Right atrium auricular region (tissue), 2 donors: ENCODE results near the gene OTOGL. TPM values are rescaled to one million over a fixed set of nuclear protein-coding genes. Genes with fewer than 3 reads are reported as not detected.
"Not testable (repeated sequence)": the region's sequence is repeated elsewhere in the genome, so short reads cannot be mapped to it uniquely, and the experiment has no call there.

Experiments used
- DNase-seq: peaks from one replicate; pipeline ENCODE4 v3.0.0-alpha.2; 2019; ENCODE audit warnings: low spot score
- H3K27ac ChIP-seq, 2 donors: fragments of 200-600 bp; sonication (generic); 1 replicate in 1 of 2; 2 replicates in 1 of 2; pipeline ENCODE4 v1.5.1; 2016 to 2019
- H3K27me3 ChIP-seq, 2 donors: fragments of 200-600 bp; sonication (generic); one replicate each; pipeline versions ENCODE4 v1.5.1 to v1.6.0; 2017 to 2019
- H3K36me3 ChIP-seq: fragments of 200-600 bp; sonication (generic); one replicate; pipeline ENCODE4 v1.5.1; 2016
- H3K4me1 ChIP-seq, 2 donors: fragments of 200-600 bp; sonication (generic); one replicate each; pipeline versions ENCODE4 v1.5.1 to v1.6.0; 2017 to 2019
- H3K4me3 ChIP-seq, 2 donors: fragments of 200-600 bp; sonication (generic); 1 replicate in 1 of 2; 2 replicates in 1 of 2; pipeline ENCODE4 v1.5.1; 2017 to 2019; ENCODE audit warnings: mild to moderate bottlenecking in 1 of 2, moderate library complexity in 1 of 2
- H3K9me3 ChIP-seq, 2 donors: fragments of 200-600 bp; sonication (generic); one replicate each; pipeline ENCODE4 v1.5.1; 2019
- CTCF ChIP-seq, 2 donors: fragments of 200-600 bp; sonication (generic); IDR thresholded peaks; one replicate each; pipeline ENCODE4 v1.5.1; 2019; ENCODE audit warnings: antibody characterized with exemption in 2 of 2
- total RNA-seq, 2 donors: library from RNA; depleted of rRNA; stranded (reverse); fragments of >200 nt; gene quantifications; one replicate each; pipeline ENCODE4 v1.1.0, GENCODE V29; 2016

Gene OTOGL
- total RNA-seq, 2 donors from 2014 or later, result 7.6 to 10.9 TPM

GRCh38 chr12:80140005-80140404 lies 40.7 kb downstream of the OTOGL start:
- Histone ChIP-seq H3K4me3 (no peak overlapping the region), H3K27ac (no peak overlapping the region), H3K36me3 (no peaks in the 10 kb centered on the region), H3K4me1 (no peaks in the 10 kb centered on the region), H3K9me3 (no peaks in the 10 kb centered on the region), H3K27me3 (no peaks in the 10 kb centered on the region)
- DNase-seq, result no peak
- no peak for TF ChIP-seq CTCF (IDR thresholded peaks at IDR 0.05)

- no peak overlapping the region for H3K27ac ChIP-seq
- TF ChIP-seq CTCF (IDR thresholded peaks at IDR 0.05), result no peak
- no peaks in the 10 kb centered on the region for H3K36me3 ChIP-seq
- no peak overlapping the region for H3K4me3 ChIP-seq
- H3K9me3 ChIP-seq, result no peaks in the 10 kb centered on the region
- DNase-seq, result no peak
- no peaks in the 10 kb centered on the region for H3K4me1 ChIP-seq
- H3K27me3 ChIP-seq, result no peaks in the 10 kb centered on the region
Observed at GRCh38 chr12:80142640-80143039, 43.3 kb downstream of the OTOGL start.

GRCh38 chr12:80143537-80143936 lies 44.2 kb downstream of the OTOGL start:
- Histone ChIP-seq H3K27me3 (no peaks in the 10 kb centered on the region), H3K36me3 (no peaks in the 10 kb centered on the region), H3K4me1 (no peaks in the 10 kb centered on the region), H3K9me3 (no peaks in the 10 kb centered on the region), H3K4me3 (no peak overlapping the region), H3K27ac (no peak overlapping the region)
- no peak for TF ChIP-seq CTCF (IDR thresholded peaks at IDR 0.05)
- no peak for DNase-seq

- not testable (repeated sequence) for H3K4me3 ChIP-seq, H3K36me3 ChIP-seq, H3K4me1 ChIP-seq, H3K27me3 ChIP-seq, DNase-seq, H3K27ac ChIP-seq, H3K9me3 ChIP-seq
Observed at GRCh38 chr12:80149547-80150313, 50.4 kb downstream of the OTOGL start.

- no peak for TF ChIP-seq CTCF (IDR thresholded peaks at IDR 0.05)
- no peak for DNase-seq
- no peaks in the 10 kb centered on the region for H3K4me1 ChIP-seq
- no peak overlapping the region for H3K27ac ChIP-seq
- no peaks in the 10 kb centered on the region for H3K36me3 ChIP-seq
- no peaks in the 10 kb centered on the region for H3K9me3 ChIP-seq
- no peaks in the 10 kb centered on the region for H3K27me3 ChIP-seq
- no peak overlapping the region for H3K4me3 ChIP-seq
Observed at GRCh38 chr12:80151131-80151530, 51.8 kb downstream of the OTOGL start.

GRCh38 chr12:80154261-80154660 lies 54.9 kb downstream of the OTOGL start:
- no peaks in the 10 kb centered on the region for H3K4me1 ChIP-seq
- no peak for TF ChIP-seq CTCF (IDR thresholded peaks at IDR 0.05)
- H3K36me3 ChIP-seq, result no peaks in the 10 kb centered on the region
- H3K9me3 ChIP-seq, result no peaks in the 10 kb centered on the region
- no peak overlapping the region for H3K27ac ChIP-seq
- DNase-seq, result no peak
- no peaks in the 10 kb centered on the region for H3K27me3 ChIP-seq
- H3K4me3 ChIP-seq, result no peak overlapping the region
